Caki2 (cell line): ENCODE measurements around the gene LRRC52. TPM values are rescaled to one million over a fixed set of nuclear protein-coding genes. Genes with fewer than 3 reads are reported as not detected.

Experiments
- DNase-seq: peaks from one replicate; pipeline ENCODE4 v3.0.0-alpha.2; 2015; ENCODE audit warnings: low read depth
- in situ Hi-C: cut with HindIII; loops from 2 replicates; pipeline ENCODE4 v1.10.0; 2016; ENCODE audit warnings: low sequenced_read_pairs, low pct_unique_long_range_greater_than_20kb, mixed read lengths
- total RNA-seq: library from RNA; depleted of rRNA; stranded (reverse); fragments of >200 nt; shearing (Covaris generic); gene quantifications from 2 replicates; pipeline ENCODE4 v1.2.3, GENCODE V29; 2014; ENCODE audit warnings: low replicate concordance

The LRRC52 gene
- total RNA-seq, 1 experiment from 2014 or later: not detected

GRCh38 chr1:165532053-165532452, 11.7 kb upstream of the LRRC52 start:
- no peak for DNase-seq
- in situ Hi-C loops: no loop called here

- in situ Hi-C loops: no loop called here
These were observed 10.5 kb upstream of the LRRC52 start for GRCh38 chr1:165533254-165533653.

GRCh38 chr1:165536016-165536415, 7.8 kb upstream of the LRRC52 start:
- in situ Hi-C loops: no loop called here
- no peak for DNase-seq

More at GRCh38 chr1:165533254-165533653, 10.5 kb upstream of the LRRC52 start:
- DNase-seq: no peak

GRCh38 chr1:165537356-165538109, 6.3 kb upstream of the LRRC52 start:
- in situ Hi-C loops: no loop called here
- no peak for DNase-seq

GRCh38 chr1:165539306-165539705, 4.5 kb upstream of the LRRC52 start:
- no peak for DNase-seq
- in situ Hi-C loops: no loop called here

GRCh38 chr1:165539908-165540307, 3.9 kb upstream of the LRRC52 start:
- no peak for DNase-seq
- in situ Hi-C loops: no loop called here

- no peak for DNase-seq
- in situ Hi-C loops: no loop called here
These were observed 1.7 kb upstream of the LRRC52 start for GRCh38 chr1:165542015-165542631.

GRCh38 chr1:165542647-165543046, 1.2 kb upstream of the LRRC52 start:
- no peak for DNase-seq
- in situ Hi-C loops: no loop called here

GRCh38 chr1:165544996-165545395, 1.2 kb downstream of the LRRC52 start:
- in situ Hi-C loops: no loop called here
- no peak for DNase-seq

- in situ Hi-C loops: no loop called here
- no peak for DNase-seq
These were observed 2.2 kb downstream of the LRRC52 start for GRCh38 chr1:165545974-165546373.

GRCh38 chr1:165549973-165550372, 6.2 kb downstream of the LRRC52 start:
- in situ Hi-C loops: no loop called here
- DNase-seq: no peak

- no peak for DNase-seq
- in situ Hi-C loops: no loop called here
These were observed 7.7 kb downstream of the LRRC52 start for GRCh38 chr1:165551469-165551868.

- in situ Hi-C loops: no loop called here
- no peak for DNase-seq
These were observed 17.3 kb downstream of the LRRC52 start for GRCh38 chr1:165560883-165561656.

- in situ Hi-C loops: no loop called here
- DNase-seq: no peak
These were observed 18.8 kb downstream of the LRRC52 start for GRCh38 chr1:165562571-165562970.

- in situ Hi-C loops: no loop called here
- no peak for DNase-seq
These were observed 19.8 kb downstream of the LRRC52 start for GRCh38 chr1:165563551-165563950.

- in situ Hi-C loops: no loop called here
- no peak for DNase-seq
These were observed 20.8 kb downstream of the LRRC52 start for GRCh38 chr1:165564561-165564960.

GRCh38 chr1:165565751-165566490, 22.1 kb downstream of the LRRC52 start:
- in situ Hi-C loops: no loop called here
- DNase-seq: no peak

GRCh38 chr1:165570078-165570477, 26.3 kb downstream of the LRRC52 start:
- in situ Hi-C loops: no loop called here
- DNase-seq: no peak

GRCh38 chr1:165573787-165574186, 30.0 kb downstream of the LRRC52 start:
- in situ Hi-C loops: no loop called here

More at GRCh38 chr1:165573787-165574186, 30.0 kb downstream of the LRRC52 start:
- no peak for DNase-seq
